ENCODE results near the gene MOXD1.

Gene MOXD1

GRCh38 chr6:132400883-132401617 is at the start of gene MOXD1:
Gene MOXD1, minus strand, starts transcription at chr6:132401475. Its CDS starts 49 bp downstream, at chr6:132401426.
- peak; percentile 12 for DNase-seq

- no peak for DNase-seq
Measured at GRCh38 chr6:132446855-132447241, 45.6 kb upstream of the MOXD1 start.

- no peak for DNase-seq
Measured at GRCh38 chr6:132446141-132446854, 45.0 kb upstream of the MOXD1 start.

GRCh38 chr6:132445201-132445951 is 44.1 kb upstream of the MOXD1 start:
- DNase-seq, result no peak

- no peak for DNase-seq
Measured at GRCh38 chr6:132443206-132443605, 41.9 kb upstream of the MOXD1 start.

GRCh38 chr6:132430110-132430509 is 28.8 kb upstream of the MOXD1 start:
- DNase-seq, result no peak

GRCh38 chr6:132425176-132425575 is 23.9 kb upstream of the MOXD1 start:
- no peak for DNase-seq

GRCh38 chr6:132423839-132424238 is 22.6 kb upstream of the MOXD1 start:
- no peak for DNase-seq

- no peak for DNase-seq
Measured at GRCh38 chr6:132418235-132418965, 17.1 kb upstream of the MOXD1 start.

- no peak for DNase-seq
Measured at GRCh38 chr6:132414761-132415160, 13.5 kb upstream of the MOXD1 start.

- DNase-seq, result no peak
Measured at GRCh38 chr6:132414322-132414721, 13.0 kb upstream of the MOXD1 start.

GRCh38 chr6:132413499-132413802 is 12.2 kb upstream of the MOXD1 start:
- no peak for DNase-seq

- no peak for DNase-seq
Measured at GRCh38 chr6:132412656-132413498, 11.6 kb upstream of the MOXD1 start.

GRCh38 chr6:132411296-132411695 is 10.0 kb upstream of the MOXD1 start:
- DNase-seq, result no peak

- DNase-seq, result no peak
Measured at GRCh38 chr6:132410830-132411229, 9.6 kb upstream of the MOXD1 start.

- no peak for DNase-seq
Measured at GRCh38 chr6:132405143-132405915, 4.1 kb upstream of the MOXD1 start.

- no peak for DNase-seq
Measured at GRCh38 chr6:132404736-132405135, 3.5 kb upstream of the MOXD1 start.

- DNase-seq, result no peak
Measured at GRCh38 chr6:132404330-132404729, 3.1 kb upstream of the MOXD1 start.

- no peak for DNase-seq
Measured at GRCh38 chr6:132401618-132402285, 477 bp upstream of the MOXD1 start.

GRCh38 chr6:132400555-132400882 is 756 bp downstream of the MOXD1 start:
- DNase-seq, result no peak

All from NCI-H345 (cell line).